ENCODE results near the gene BPIFB3. TPM values are rescaled to one million over a fixed set of nuclear protein-coding genes. Genes with fewer than 3 reads are reported as not detected.

BPIFB3 gene
- total and polyA plus RNA-seq, 3 donors from 2014 or later: 0.47 to 0.87 (median 0.74) TPM

DNA sequence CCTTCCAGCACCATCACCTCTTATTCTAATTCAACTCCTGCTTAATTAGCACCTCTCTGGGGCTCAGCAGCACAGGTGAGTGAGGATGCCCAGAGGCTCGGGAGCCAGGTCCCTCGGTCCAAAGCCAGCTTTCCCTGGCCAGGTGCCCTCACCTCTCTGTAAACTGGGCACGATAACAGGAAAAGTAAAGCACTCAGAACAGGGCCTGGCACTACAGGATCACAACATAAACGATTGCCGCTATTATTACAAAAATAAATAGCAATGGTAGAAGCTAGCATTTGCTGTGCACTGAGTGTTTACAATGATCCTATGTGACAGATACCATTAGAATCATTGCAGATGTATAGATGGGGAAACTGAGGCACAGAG lies 43.6 kb upstream of the BPIFB3 start:
- Histone ChIP-seq H3K9me3 (no peaks in the 10 kb centered on the region), H3K4me3 (no peak overlapping the region), H3K36me3 (ENCODE audit: low read depth, missing control alignments) (no peaks in the 10 kb centered on the region), H3K27ac (no peak overlapping the region), H3K27me3 (no peaks in the 10 kb centered on the region), H3K4me1 (no peaks in the 10 kb centered on the region)
- WGBS, 2 donors: 85 to 89% methylated on average over 5 of the region's 5 CpGs
- intact Hi-C loops (cut with DNase I; ENCODE audit: low total_unique reads): no loop called here
- TF ChIP-seq, protein P1, sequence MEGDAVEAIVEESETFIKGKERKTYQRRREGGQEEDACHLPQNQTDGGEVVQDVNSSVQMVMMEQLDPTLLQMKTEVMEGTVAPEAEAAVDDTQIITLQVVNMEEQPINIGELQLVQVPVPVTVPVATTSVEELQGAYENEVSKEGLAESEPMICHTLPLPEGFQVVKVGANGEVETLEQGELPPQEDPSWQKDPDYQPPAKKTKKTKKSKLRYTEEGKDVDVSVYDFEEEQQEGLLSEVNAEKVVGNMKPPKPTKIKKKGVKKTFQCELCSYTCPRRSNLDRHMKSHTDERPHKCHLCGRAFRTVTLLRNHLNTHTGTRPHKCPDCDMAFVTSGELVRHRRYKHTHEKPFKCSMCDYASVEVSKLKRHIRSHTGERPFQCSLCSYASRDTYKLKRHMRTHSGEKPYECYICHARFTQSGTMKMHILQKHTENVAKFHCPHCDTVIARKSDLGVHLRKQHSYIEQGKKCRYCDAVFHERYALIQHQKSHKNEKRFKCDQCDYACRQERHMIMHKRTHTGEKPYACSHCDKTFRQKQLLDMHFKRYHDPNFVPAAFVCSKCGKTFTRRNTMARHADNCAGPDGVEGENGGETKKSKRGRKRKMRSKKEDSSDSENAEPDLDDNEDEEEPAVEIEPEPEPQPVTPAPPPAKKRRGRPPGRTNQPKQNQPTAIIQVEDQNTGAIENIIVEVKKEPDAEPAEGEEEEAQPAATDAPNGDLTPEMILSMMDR (IDR thresholded peaks at IDR 0.05): no peak
- no peak for TF ChIP-seq POLR2A (IDR thresholded peaks at IDR 0.05)
- no peak for DNase-seq

DNA sequence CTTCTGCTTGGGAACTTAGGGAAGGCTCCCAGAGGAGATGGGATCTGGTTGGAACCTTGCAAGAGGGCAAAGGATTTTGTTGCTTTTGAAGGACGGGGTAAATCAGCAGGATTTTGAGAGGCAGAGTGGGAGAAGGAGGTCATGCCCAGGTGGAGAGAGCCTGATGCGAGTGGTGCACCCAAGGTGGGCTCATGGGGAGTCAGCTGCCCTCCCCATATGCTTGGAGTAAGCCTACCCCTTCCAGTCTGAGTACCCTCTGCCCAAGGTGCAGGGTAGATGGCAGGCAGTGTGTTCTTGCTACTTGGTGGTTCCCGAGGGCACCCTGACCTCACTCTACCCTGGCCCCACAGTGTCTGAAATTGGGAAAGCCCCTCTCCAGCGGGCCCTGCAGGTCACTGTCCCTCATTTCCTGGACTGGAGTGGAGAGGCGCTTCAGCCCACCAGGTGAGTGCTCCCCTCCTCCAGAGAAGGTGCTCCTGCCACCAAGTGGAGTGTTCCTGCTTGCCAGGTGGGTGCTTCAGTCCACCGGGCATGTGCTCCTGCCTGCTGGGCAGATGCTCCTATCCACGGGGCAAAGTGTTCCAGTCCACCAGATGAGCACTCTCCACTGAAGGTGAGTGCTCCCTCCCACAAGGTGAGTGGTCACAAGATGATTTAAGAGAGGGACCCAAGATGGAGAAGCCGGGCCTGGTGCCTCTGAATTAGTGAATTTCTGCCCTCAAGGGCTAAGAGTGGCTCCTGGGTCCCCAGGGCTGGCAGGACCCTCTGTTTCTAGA lies 42.8 kb upstream of the BPIFB3 start:
- Histone ChIP-seq H3K27ac (no peak overlapping the region), H3K9me3 (no peaks in the 10 kb centered on the region), H3K27me3 (no peaks in the 10 kb centered on the region), H3K4me1 (no peaks in the 10 kb centered on the region), H3K4me3 (no peak overlapping the region), H3K36me3 (ENCODE audit: low read depth, missing control alignments) (no peaks in the 10 kb centered on the region)
- WGBS, 2 donors: 85 to 91% methylated on average over 7 to 8 of the region's 8 CpGs
- TF ChIP-seq POLR2A (IDR thresholded peaks at IDR 0.05): no peak
- TF ChIP-seq, protein P1 (IDR thresholded peaks at IDR 0.05): no peak
- DNase-seq: no peak
- intact Hi-C loops (cut with DNase I; ENCODE audit: low total_unique reads): no loop called here

DNA sequence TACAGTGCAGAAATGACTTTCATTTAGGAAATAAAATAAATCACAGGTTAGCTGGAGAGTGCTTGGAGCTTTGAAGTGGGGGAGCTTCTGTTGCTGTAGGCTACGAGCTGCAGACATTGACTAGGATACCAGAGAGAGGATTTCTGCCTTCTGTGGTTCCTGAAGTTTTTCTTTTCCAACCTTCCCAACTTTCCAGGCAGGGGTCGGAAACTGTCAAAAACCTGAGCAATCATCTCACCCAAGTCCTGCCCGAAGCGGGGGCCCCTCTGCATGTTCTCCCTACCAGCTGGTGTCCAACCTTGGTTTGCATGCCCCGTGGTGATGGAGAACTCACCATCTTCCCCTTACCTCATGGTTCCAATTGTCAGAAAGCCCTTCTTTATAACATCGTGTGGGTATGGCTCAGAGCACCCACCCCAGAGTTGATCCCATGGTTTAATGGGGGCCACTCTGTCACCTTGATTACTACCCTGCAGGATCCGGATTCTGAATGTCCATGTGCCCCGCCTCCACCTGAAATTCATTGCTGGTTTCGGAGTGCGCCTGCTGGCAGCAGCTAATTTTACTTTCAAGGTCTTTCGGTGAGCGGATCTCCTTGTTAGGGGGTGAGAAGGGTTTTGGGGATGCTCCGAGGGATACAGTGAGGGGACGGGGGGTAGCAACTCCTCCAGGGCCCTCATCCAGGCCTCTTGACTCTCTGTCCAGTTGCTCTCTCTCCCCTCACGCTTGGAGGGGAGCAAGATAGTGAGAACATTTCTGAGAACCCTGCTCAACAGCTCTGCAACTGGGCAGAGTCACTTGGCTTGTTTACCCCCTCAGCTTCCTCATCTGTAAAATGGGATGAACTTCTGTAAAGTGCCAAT lies 41.1 kb upstream of the BPIFB3 start:
- H3K4me1 ChIP-seq: no peaks in the 10 kb centered on the region
- no peak overlapping the region for H3K4me3 ChIP-seq
- no peak for DNase-seq
- H3K27ac ChIP-seq: no peak overlapping the region
- intact Hi-C loops (cut with DNase I; ENCODE audit: low total_unique reads): no loop called here
- H3K9me3 ChIP-seq: no peaks in the 10 kb centered on the region
- no peaks in the 10 kb centered on the region for H3K36me3 ChIP-seq (ENCODE audit: low read depth, missing control alignments)
- no peak for TF ChIP-seq POLR2A (IDR thresholded peaks at IDR 0.05)
- TF ChIP-seq, protein P1 (IDR thresholded peaks at IDR 0.05): no peak
- no peaks in the 10 kb centered on the region for H3K27me3 ChIP-seq
- WGBS, 2 donors: 75 to 78% methylated on average over 15 of the region's 15 CpGs

DNA sequence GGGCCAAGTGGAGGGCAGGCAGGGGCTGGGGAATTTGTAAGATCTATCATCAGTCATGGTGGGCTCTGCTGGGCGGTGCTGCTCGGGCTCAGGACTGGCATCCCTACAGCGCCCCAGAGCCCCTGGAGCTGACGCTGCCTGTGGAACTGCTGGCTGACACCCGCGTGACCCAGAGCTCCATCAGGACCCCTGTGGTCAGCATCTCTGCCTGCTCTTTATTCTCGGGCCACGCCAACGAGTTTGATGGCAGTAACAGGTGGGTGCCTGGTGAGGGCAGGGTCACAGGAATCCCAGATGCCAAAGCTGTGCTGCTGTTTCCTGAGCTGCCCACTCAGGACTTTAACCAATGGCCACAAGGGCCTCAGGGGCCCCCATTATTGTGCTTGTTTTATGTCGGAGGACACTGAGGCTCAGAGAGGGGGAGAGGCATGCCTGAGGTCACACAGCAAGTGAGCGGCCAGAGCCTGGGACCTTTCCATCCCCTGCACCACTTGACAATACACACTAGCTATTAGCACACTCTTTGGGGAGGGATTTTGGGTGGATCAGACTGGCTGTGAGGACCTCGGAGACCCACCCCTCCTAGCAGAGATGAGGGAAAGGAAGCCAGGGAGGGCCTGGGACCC lies 39.9 kb upstream of the BPIFB3 start:
- Histone ChIP-seq H3K27ac (no peak overlapping the region), H3K4me3 (no peak overlapping the region), H3K36me3 (ENCODE audit: low read depth, missing control alignments) (no peaks in the 10 kb centered on the region), H3K27me3 (no peaks in the 10 kb centered on the region), H3K9me3 (no peaks in the 10 kb centered on the region), H3K4me1 (no peaks in the 10 kb centered on the region)
- DNase-seq: no peak
- intact Hi-C loops (cut with DNase I; ENCODE audit: low total_unique reads): no loop called here
- TF ChIP-seq, protein P1 (IDR thresholded peaks at IDR 0.05): no peak
- TF ChIP-seq POLR2A (IDR thresholded peaks at IDR 0.05): no peak
- 84 to 100% methylated on average over 1 to 12 of the region's 12 CpGs for WGBS, 2 donors
